Aorta (tissue), 5 donors: ENCODE measurements around the gene SIGLEC7. TPM values are rescaled to one million over a fixed set of nuclear protein-coding genes. Genes with fewer than 3 reads are reported as not detected.

Experiments used
- ATAC-seq: fragments of 200-7000 bp; cut with Tn5 transposase; one replicate; pipeline ENCODE4 v1.9.1; 2022; ENCODE audit warnings: moderate library complexity; ENCODE audit not compliant: low FRiP score
- DNase-seq, 2 donors: peaks; one replicate each; pipeline ENCODE4 v3.0.0-alpha.2; 2020
- H3K27ac ChIP-seq, 2 donors: one replicate each; pipeline ENCODE4 v1.5.1; 2013; ENCODE audit warnings: low read length in 2 of 2, mild to moderate bottlenecking in 2 of 2, moderate library complexity in 2 of 2, control low read depth in 1 of 2, inconsistent platforms in 1 of 2, low read depth in 1 of 2
- H3K27me3 ChIP-seq, 2 donors: one replicate each; pipeline ENCODE4 v1.6.1; 2013; ENCODE audit warnings: control low read depth in 1 of 2, low read length in 1 of 2, mild to moderate bottlenecking in 1 of 2, moderate library complexity in 1 of 2; ENCODE audit not compliant: insufficient read depth in 2 of 2, control insufficient read depth in 1 of 2
- H3K36me3 ChIP-seq, 2 donors: one replicate each; pipeline ENCODE4 v1.6.1; 2013; ENCODE audit warnings: control low read depth in 1 of 2, low read length in 1 of 2, mild to moderate bottlenecking in 1 of 2; ENCODE audit not compliant: insufficient read depth in 2 of 2, control insufficient read depth in 1 of 2
- H3K4me1 ChIP-seq, 2 donors: one replicate each; pipeline ENCODE4 v1.6.1; 2013; ENCODE audit warnings: low read length in 2 of 2, control low read depth in 1 of 2, mild to moderate bottlenecking in 1 of 2, moderate library complexity in 1 of 2; ENCODE audit not compliant: insufficient read depth in 2 of 2, control insufficient read depth in 1 of 2
- H3K4me3 ChIP-seq, 2 donors: one replicate each; pipeline ENCODE4 v1.5.1; 2013; ENCODE audit warnings: low read length in 2 of 2, control low read depth in 1 of 2, mild to moderate bottlenecking in 1 of 2
- H3K9me3 ChIP-seq: one replicate; pipeline ENCODE4 v1.6.1; 2013; ENCODE audit warnings: mild to moderate bottlenecking, low read length; ENCODE audit not compliant: control insufficient read depth
- WGBS, 2 donors: extraction: QIAGEN DNeasy Blood & Tissue Kit; methylation state at CpG; one replicate each; pipeline ENCODE4 v1.1.7; 2013; 5-methylcytosine and 5-hydroxymethylcytosine counted together
- intact Hi-C, 2 donors: fragments of 100-400 bp; cut with DNase I; formaldehyde crosslinking; loops; one replicate each; pipeline versions ENCODE4 v1.14.2 to v1.15.0; 2022
- long read RNA-seq, 2 donors: library from polyadenylated mRNA; unstranded; transcript quantifications; one replicate each; pipeline ENCODE4 v2.0.0, GENCODE V29; 2020 to 2021
- polyA plus RNA-seq, 2 donors: library from polyadenylated mRNA; stranded (reverse); fragments of 200-250 nt; gene quantifications; one replicate each; pipeline ENCODE4 v1.2.3, GENCODE V29; 2013
- total RNA-seq, 2 donors: library from RNA; stranded (reverse); fragmentation: NEBNext Ultra II Directional; extraction: Animal tissue kit (Norgen Biotek cat#: 25700); gene quantifications; one replicate each; pipeline ENCODE4 v1.2.1, GENCODE V29; 2021
- donor health status: healthy with polysubstance abuse.
- donor health status: Bipolar disorder and iron deficiency.
- donor health status: DM: no; HTN: no; CAD: no.
- donor health status: DM: no; HTN: no; CAD: no.
- donor health status: DM: yes; HTN: yes; CAD: no.

SIGLEC7 gene
- 1 to 10 TPM; 3.0 to 4.5 TPM for total RNA-seq
- 1 to 10 TPM in 1 of 2 donors, under 1 TPM in 1; 0.97 to 2.3 TPM for polyA plus RNA-seq
- long read RNA-seq, donor 1, partial matches to known transcripts: 1 of 2 reads
- long read RNA-seq, donor 1, other reads (novel, unspliced or antisense): 0 of 2 reads
- long read RNA-seq, donor 2: 0 reads

- intact Hi-C loops: no loop called here
- ATAC-seq: peak; percentile 9
- Histone ChIP-seq H3K27me3 (no peaks in the 10 kb centered on the region), H3K36me3 (no peaks in the 10 kb centered on the region), H3K9me3 (no peaks in the 10 kb centered on the region), H3K4me3 (no peak within 1 kb of the TSS), H3K27ac (no peak within 1 kb of the TSS), H3K4me1 (no peaks in the 10 kb centered on the region)
- 58 to 68% methylated on average over 14 of the region's 14 CpGs for WGBS, 2 donors
- peak; percentile 67 to 85 for DNase-seq
Measured at GRCh38 chr19:51142119-51142518, at the start of gene SIGLEC7. Gene SIGLEC7 (plus strand): TSS chr19:51142301. CDS start chr19:51142370, 69 bp downstream.

- intact Hi-C loops: no loop called here
- WGBS, 2 donors: 51 to 55% methylated on average over 8 of the region's 8 CpGs
- Histone ChIP-seq H3K4me1 (no peaks in the 10 kb centered on the region), H3K4me3 (no peak overlapping the region), H3K36me3 (no peaks in the 10 kb centered on the region), H3K27ac (no peak overlapping the region), H3K9me3 (no peaks in the 10 kb centered on the region), H3K27me3 (no peaks in the 10 kb centered on the region)
- ATAC-seq (no peak), DNase-seq (peak in 1 of 2 donors; percentile 69)
Measured at GRCh38 chr19:51093101-51093500, 49.0 kb upstream of the SIGLEC7 start.

- no peak overlapping the region for H3K4me3 ChIP-seq
- H3K4me1 ChIP-seq: no peaks in the 10 kb centered on the region
- peak; percentile 14 for ATAC-seq
- WGBS, 2 donors: 62 to 68% methylated on average over 22 of the region's 22 CpGs
- no peaks in the 10 kb centered on the region for H3K9me3 ChIP-seq
- no peaks in the 10 kb centered on the region for H3K36me3 ChIP-seq
- peak in 1 of 2 donors; percentile 57 for DNase-seq
- H3K27ac ChIP-seq: no peak overlapping the region
- intact Hi-C loops: no loop called here
- no peaks in the 10 kb centered on the region for H3K27me3 ChIP-seq
Measured at GRCh38 chr19:51093510-51094345, 48.4 kb upstream of the SIGLEC7 start.

DNA sequence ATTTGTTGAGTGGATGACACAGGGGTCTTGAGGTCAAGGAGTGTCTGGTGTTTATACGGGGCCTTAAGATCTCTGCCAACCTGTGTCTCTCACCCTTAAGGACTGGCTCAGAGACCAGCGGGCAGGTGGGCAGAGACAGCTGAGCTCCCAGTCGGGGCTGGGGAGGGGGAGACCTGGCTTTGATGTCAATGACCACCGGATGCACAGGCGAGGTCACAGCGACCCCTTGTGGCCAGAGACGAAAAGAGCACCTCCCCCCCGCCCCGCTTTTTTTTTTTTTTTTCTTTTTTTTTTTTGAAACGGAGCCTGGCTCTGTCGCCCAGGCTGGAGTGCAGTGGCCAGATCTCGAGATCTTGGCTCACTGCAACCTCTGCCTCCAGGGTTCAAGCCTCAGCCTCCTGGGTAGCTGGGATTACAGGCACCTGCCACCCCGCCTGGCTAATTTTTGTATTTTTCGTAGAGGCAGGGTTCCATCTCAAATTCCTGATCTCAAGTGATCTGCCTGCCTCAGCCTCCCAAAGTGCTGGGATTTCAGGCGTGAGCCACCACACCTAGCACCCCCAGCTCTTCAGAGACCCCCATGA is 47.3 kb upstream of the SIGLEC7 start:
- no peak for ATAC-seq
- no peaks in the 10 kb centered on the region for H3K27me3 ChIP-seq
- H3K27ac ChIP-seq: no peak overlapping the region
- peak in 1 of 2 donors; percentile 76 for DNase-seq
- intact Hi-C loops: no loop called here
- 23% methylated on average over 12 to 15 of the region's 15 CpGs for WGBS, 2 donors
- no peak overlapping the region for H3K4me3 ChIP-seq
- no peaks in the 10 kb centered on the region for H3K4me1 ChIP-seq
- H3K36me3 ChIP-seq: no peaks in the 10 kb centered on the region
- H3K9me3 ChIP-seq: no peaks in the 10 kb centered on the region

DNA sequence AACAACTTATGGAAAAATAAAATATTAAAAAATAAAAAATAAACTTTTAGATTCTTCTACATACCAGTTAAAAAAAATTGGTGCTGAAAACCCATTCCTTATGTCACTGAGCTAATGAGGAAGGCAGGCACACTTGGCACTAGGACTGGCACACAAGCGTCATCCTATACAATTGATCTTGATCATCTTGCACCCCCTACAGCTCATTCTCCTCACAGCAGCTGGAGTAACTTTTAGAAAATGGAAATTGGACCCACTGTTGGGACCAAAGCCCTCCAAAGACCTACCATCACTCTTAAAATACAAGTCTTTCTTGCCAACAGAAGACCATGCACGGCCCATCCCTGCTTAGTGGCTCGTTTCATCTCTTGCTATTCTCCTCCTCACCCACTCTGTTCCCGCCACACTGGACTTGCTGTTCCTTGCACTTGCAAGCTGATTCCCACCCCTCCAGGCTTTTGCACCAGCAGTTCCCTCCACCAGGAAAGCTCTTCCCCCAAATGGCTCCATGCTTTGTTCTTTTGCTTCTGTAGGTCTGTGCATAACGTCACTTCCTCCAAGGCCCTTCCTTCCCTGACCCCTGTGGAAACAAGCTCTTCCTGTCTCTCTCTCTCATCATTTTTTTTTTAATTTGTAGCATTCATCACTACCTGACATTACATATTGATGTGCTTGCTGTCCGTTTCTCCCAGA is 45.5 kb upstream of the SIGLEC7 start:
- peak in 1 of 2 donors; percentile 65 for DNase-seq
- Histone ChIP-seq H3K4me1 (no peaks in the 10 kb centered on the region), H3K36me3 (no peaks in the 10 kb centered on the region), H3K27ac (no peak overlapping the region), H3K9me3 (no peaks in the 10 kb centered on the region), H3K4me3 (no peak overlapping the region), H3K27me3 (no peaks in the 10 kb centered on the region)
- no peak for ATAC-seq
- 85 to 88% methylated on average over 6 of the region's 6 CpGs for WGBS, 2 donors
- intact Hi-C loops: no loop called here

DNA sequence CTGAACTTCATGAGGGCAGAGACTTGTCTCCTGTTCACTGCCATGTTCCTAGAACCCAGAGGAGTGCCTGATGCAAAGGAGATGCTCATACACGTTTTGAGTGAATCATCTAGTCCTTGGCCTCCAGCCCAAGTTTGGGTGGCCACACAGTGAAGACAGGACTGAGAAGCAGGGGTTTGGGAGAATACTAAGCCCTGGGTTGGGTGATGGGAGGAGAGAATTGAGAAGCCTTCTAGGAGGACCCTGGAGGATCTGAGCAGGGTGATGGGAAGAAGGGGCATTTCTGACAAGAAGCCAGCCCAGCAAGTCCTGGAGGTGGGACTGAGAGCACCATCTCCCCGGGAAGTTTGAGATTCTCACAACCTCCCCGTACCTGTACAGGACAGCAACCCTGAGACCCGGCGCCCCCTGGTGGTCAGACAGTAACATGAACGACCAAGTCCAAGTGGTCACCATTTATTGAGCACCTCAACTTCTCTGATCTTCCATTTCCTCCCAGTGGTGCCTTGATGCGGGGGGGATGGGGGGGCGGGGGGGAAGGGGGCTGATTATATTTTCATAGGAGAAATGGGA is 44.8 kb upstream of the SIGLEC7 start:
- DNase-seq: peak; percentile 67 to 91
- Histone ChIP-seq H3K36me3 (no peaks in the 10 kb centered on the region), H3K4me1 (no peaks in the 10 kb centered on the region), H3K27me3 (no peaks in the 10 kb centered on the region), H3K27ac (no peak overlapping the region), H3K9me3 (no peaks in the 10 kb centered on the region), H3K4me3 (no peak overlapping the region)
- intact Hi-C loops: no loop called here
- ATAC-seq: no peak
- 13 to 16% methylated on average over 8 of the region's 8 CpGs for WGBS, 2 donors

DNA sequence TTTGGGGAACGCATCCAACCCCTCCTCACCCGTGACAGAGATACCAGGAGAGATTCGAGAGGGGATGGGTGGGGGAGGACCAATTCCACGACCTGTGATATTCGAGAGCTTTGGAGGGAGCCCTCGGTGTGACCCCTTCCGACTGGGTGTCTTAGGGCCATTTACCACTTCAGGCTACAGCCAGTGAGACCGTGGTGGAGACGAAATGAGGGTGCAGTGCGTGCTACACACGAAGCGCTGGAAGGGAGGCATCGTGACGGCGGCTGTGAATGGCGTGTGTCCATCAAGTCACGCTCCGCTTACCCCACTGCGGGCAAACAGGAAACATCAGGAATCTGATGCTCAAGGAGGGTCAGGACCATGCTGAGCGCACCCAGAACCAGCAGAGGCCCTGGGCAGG is 44.3 kb upstream of the SIGLEC7 start:
- 85 to 86% methylated on average over 20 of the region's 20 CpGs for WGBS, 2 donors
- no peaks in the 10 kb centered on the region for H3K9me3 ChIP-seq
- H3K27me3 ChIP-seq: no peaks in the 10 kb centered on the region
- H3K4me3 ChIP-seq: no peak overlapping the region
- intact Hi-C loops: no loop called here
- no peaks in the 10 kb centered on the region for H3K36me3 ChIP-seq
- ATAC-seq (no peak), DNase-seq (peak in 1 of 2 donors; percentile 51)
- H3K27ac ChIP-seq: no peak overlapping the region
- H3K4me1 ChIP-seq: no peaks in the 10 kb centered on the region

GRCh38 chr19:51098365-51099046 is 43.6 kb upstream of the SIGLEC7 start:
- Histone ChIP-seq H3K9me3 (no peaks in the 10 kb centered on the region), H3K4me1 (no peaks in the 10 kb centered on the region), H3K27me3 (no peaks in the 10 kb centered on the region), H3K36me3 (no peaks in the 10 kb centered on the region), H3K4me3 (no peak overlapping the region), H3K27ac (no peak overlapping the region)
- intact Hi-C loops: no loop called here
- WGBS, 2 donors: 59 to 64% methylated on average over 78 of the region's 78 CpGs
- ATAC-seq: peak; percentile 59
- peak; percentile 65 to 82 for DNase-seq
